Stimulated activated CD8-positive, alpha-beta memory T cell treated with anti-CD3 and anti-CD28 coated beads, Interleukin-12 subunit alpha, Interleukin-12 subunit beta, amount 100 ng/mL, for 24 hours (primary cell): ENCODE results near the gene MLNR.

Experiments used
- DNase-seq: peaks from one replicate; pipeline ENCODE4 v3.0.0-alpha.2; 2020; ENCODE audit errors: extremely low read depth

MLNR gene

GRCh38 chr13:49225223-49226042 is 5.3 kb downstream of the MLNR start:
- DNase-seq = no peak

- DNase-seq = no peak
These were observed 6.5 kb downstream of the MLNR start for GRCh38 chr13:49226613-49227012.

DNA sequence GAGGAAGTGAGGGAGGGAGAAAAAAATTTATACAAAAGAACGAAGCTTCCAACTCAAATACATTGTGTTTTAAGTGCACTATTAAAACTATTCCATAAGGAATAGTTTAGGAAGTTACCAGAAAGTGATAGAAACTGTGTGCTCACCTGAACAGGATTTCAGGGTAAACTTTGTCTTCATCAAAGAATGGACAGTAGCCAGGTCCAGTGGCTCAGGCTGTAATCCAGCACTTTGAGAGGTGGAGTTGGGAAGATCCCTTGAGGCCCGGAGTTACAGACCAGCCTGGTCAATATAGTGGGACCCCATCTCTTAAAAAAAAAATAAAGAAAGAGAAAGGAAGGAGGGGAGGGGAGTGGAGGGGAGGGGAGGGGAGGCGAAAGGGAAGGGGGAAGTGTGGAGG is 14.6 kb downstream of the MLNR start:
- DNase-seq = no peak

DNA sequence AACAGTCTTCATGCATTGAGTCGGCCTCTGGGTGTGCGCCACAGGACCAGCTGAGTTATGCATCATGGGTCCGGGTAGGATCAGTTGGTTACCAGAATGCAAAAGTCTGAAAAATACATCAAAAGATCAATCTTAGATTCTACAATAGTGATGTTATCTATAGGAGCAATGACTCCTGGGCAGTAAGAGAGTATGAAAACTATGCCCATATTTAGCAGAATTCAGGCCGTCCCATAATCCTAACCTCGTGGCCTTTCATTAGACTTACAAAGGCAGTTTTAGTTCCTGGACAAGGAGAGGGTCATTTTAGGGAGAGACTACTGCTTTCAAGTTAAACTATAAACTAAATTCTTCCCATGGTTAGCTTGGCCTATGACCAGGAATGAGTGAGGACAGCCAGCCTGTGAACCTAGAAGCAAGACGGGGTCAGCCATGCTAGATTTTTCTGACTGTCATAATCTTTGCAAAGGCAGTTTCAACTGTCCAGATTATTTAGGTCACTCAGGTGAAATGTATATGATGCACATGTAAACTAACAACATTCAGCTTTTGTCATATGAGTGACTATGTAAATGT is 15.8 kb downstream of the MLNR start:
- no peak for DNase-seq

GRCh38 chr13:49238621-49239020 is 18.5 kb downstream of the MLNR start:
- DNase-seq = no peak

DNA sequence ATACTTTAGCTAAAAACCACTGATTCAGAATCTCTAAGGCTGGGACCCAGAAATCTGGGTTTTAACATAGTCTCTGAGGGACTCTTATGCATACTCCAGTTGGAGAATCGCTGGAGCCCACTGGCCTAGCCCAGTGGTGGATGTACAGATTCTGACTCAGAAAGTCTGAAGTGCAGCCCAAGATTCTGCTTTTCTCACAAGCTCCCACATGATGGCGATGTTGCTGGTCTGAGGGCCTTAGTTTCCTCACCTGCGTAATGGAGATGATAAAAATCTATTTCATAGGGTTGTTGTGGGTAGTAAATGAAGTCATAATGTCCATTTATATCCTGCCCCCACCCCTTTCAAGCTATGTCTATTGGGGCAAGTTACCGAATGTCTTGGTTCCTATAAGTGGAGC is 19.9 kb downstream of the MLNR start:
- no peak for DNase-seq

- no peak for DNase-seq
These were observed 21.2 kb downstream of the MLNR start for GRCh38 chr13:49241296-49241695.

DNA sequence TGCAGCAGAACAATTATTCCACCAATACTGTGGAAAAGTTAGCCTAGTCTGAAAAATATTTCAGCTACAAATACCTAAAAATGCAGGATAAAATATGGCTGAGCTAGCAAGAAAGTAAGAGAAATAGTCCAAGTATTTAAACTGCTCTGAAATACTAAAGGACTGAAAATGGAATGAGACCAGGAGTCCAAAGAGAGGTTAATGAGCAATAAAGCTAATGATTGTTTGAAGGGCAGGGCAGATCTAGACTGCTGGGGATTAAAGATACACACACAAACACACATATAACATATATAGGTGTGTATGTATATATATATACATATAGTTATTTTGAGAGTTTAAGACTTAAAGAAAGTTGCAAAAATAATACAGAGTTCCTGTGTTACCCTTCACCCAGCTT is 25.0 kb downstream of the MLNR start:
- DNase-seq = no peak

DNA sequence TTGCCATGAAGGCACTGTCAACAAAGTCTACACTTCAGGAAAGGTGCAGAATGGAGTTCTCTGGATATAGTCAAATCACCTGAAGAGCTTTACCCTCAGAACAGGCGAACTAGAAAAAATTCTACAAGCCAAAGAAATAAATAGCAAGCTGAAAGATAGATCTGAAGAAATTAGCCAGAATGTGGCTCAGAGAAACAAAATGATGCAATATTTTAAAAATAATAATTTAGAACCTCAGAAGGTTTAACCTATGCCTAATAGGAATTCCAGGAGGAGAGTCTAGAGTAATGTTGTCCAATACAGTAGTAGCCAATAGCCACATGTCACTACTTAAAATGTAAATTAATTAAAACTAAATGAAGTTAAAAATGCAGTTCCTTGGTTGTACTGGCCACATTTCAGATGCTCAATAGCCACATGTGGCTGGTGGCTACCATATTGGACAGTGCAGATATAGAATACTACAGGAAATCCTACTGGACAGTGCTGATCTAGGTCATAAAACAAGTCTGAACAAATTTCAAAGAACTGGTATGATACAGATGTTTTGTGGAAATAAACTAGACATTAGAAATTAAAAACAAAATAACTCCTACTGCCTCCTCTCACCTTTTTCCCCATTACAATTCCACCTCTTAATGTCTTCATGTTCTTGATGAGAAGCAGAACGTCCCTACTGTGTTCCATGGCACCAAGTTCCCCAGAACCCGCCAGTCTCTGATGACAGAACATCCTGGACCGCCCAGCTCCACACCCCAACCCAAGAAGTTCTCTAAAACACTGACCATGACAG is 26.9 kb downstream of the MLNR start:
- no peak for DNase-seq

DNA sequence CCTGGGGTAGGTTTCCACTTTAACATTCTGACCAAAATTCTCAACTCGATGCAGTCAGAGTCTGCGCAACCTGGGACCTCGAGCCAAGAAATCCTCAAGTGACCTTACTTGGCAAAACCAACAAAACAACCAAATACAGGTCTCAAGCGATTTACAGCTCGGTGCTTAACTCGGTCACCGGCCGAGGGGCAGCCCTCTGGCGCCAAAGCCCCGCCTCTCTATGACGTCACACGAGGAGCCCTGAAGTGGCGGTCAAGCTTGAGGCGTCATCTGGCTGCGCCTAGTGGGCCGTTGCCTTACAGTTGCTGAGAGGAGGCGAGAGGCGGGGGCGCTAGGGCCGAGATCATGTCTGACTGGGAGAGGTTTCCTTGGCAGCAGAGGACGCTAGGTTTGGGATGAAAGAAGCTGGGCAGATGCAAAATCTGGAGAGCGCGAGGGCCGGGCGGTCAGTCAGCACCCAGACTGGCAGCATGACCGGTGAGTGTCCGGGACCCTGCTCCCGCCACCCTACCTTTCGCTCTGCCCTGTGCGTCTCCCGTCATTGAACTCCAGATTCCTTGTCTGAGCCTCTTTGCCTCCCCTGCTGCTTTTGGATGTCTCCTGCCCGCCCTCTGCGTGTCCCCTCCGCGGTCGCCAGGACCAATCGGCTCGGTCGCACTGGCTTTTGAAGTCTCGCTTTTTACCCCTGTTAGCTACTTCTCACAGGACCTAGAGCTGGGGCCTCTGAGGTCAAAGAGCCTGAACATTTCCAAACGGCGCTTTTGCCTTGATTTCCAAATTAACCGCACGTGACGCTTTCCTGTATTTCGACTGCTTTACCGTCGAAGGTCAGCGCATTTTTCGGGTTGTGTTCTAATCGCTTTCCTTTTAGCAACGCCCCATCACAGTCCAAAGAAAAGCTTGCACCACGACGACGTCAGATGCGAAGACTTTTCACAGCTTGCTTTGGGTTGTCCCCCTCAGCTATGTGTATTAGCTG is 27.8 kb downstream of the MLNR start, which contains the start of gene CDADC1:
TSS of gene CDADC1 (plus strand) at position 283 of the 979 bp plus-strand sequence. CDS start at position 396, 113 bp downstream.
- DNase-seq = peak; percentile 83

- no peak for DNase-seq
These were observed 28.5 kb downstream of the MLNR start for GRCh38 chr13:49248622-49249002.

DNA sequence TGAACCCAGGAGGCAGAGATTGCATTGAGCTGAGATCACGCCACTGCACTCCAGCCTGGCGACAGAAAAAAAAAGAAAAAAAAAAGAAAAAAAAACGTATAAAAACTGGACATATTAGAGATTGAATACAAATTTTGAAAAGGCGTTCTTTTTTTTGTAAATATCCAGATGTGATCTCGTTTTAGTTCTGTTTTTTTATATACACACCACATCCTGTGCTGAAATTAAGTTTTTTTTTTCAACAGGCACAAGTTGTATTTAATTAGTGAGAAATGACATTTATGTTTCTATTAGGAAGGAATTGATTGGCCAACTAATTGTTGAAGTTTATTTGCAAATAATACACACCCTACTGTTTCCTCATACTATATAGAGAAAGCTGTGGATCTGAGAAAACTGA is 31.2 kb downstream of the MLNR start:
- no peak for DNase-seq

DNA sequence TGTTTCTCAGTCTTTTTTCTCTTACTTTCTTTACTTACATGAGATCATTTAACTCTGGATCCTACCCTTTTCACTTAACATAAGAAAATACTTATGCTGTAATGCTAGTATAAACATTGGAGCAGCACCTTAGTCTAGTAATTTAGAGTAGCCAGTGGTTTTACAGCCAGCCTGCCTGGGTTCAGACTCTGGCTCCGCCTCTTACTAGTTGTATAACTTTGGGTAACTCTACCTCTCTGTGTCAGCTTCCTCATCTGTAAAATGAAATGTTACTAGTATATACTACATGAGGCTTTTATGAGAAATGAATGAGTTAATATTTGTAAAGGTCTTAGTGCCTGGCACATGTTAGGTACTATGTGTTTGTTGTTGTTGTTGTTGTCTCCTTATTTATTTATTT is 33.2 kb downstream of the MLNR start:
- DNase-seq = no peak

- DNase-seq = no peak
These were observed 33.9 kb downstream of the MLNR start for GRCh38 chr13:49254007-49254406.

DNA sequence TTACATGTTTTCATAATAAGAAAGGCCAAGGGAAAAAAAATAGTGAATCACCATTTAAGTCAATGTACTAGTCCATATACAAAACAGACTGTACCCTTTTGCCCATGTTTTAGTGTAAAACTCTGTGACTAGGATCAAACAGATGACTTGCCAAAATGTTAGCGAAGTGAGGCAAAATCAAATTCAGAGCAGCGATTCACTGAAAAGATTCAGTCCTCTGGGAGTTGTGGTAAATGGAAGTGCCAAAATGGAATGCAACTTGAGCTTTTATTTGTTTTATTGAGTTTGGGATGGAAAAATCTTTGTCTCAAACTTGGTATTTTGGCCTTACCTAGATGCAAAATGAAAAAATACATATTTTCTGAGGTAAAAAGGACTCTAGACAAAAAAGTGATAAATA is 36.7 kb downstream of the MLNR start:
- DNase-seq = no peak

GRCh38 chr13:49258089-49258796 is 38.1 kb downstream of the MLNR start:
- no peak for DNase-seq

DNA sequence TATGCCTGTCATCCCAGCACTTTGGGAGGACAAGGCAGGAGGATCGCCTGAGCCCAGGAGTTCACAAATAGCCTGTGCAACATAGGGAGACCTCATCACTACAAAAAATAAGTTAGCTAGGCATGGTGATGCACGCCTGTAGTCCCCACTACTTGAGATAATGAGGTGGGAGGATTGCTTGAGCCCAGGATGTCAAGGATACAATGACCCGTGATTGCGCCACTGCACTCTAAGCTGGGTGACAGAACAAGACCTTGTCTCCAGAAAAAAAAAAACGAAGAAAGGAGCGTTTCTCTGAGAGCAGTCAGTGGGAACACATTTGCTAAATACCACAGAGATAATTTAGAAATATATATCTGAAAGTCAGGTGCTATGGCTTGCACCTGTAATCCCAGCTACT is 39.4 kb downstream of the MLNR start:
- DNase-seq = no peak

DNA sequence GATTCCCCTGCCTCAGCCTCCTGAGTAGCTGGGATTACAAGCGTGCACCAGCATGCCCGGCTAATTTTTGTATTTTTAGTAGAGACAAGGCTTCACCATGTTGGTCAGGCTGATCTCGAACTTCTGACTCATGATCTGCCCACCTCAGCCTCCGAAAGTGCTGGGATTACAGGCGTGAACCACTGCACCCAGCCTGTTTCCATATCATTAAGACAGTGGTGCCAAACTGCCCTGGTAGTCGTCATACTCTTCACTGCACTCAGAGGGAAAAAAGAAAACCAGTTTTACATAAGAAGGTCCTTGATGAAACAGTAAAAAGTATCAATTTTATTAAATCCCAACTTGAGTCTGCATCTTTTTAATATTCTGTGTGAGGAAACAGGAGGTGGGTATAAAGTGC is 42.5 kb downstream of the MLNR start:
- no peak for DNase-seq

GRCh38 chr13:49265822-49266221 is 45.7 kb downstream of the MLNR start:
- DNase-seq = no peak

DNA sequence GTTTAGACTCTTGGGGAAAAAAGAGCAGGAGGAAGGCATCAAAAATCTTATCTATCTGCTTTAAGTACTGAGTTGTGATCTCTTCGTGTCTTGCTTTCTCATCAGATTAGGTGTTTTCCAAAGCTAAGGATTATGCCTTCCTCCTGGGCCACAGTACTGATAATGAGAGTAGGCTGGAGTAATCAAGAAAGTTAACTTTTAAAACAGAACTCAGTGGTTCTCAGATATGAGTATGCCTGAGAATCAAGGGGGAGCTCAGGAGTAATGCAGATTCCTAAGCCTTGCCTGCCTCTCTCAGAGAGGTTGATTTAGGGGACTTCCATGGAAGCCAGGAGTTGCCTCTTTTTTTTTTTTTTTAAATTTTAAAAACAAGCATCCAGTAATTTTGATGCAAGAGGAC is 51.1 kb downstream of the MLNR start:
- no peak for DNase-seq
